Uterus (tissue), 4 donors: ENCODE measurements around the gene FDX2. TPM values are rescaled to one million over a fixed set of nuclear protein-coding genes. Genes with fewer than 3 reads are reported as not detected.

Source experiments
- DNase-seq, 2 donors: peaks; one replicate each; pipeline ENCODE4 v3.0.0-alpha.2; 2019 to 2020
- H3K27ac ChIP-seq, 2 donors: fragments of 200-600 bp; sonication (generic); 1 replicate in 1 of 2; 2 replicates in 1 of 2; pipeline ENCODE4 v1.5.1; 2016 to 2018
- H3K27me3 ChIP-seq, 2 donors: fragments of 200-600 bp; sonication (generic); one replicate each; pipeline ENCODE4 v1.5.1; 2018 to 2019; ENCODE audit warnings: control low read depth in 1 of 2
- H3K36me3 ChIP-seq, 2 donors: fragments of 200-600 bp; sonication (generic); one replicate each; pipeline ENCODE4 v1.5.1; 2019; ENCODE audit warnings: control low read depth in 1 of 2
- H3K4me1 ChIP-seq, 2 donors: fragments of 200-600 bp; sonication (generic); one replicate each; pipeline ENCODE4 v1.5.1; 2018 to 2019; ENCODE audit warnings: control low read depth in 1 of 2
- H3K4me3 ChIP-seq, 2 donors: fragments of 200-600 bp; sonication (generic); 1 replicate in 1 of 2; 2 replicates in 1 of 2; pipeline ENCODE4 v1.5.1; 2018 to 2019; ENCODE audit warnings: mild to moderate bottlenecking in 1 of 2
- H3K9me3 ChIP-seq, 2 donors: fragments of 200-600 bp; sonication (generic); one replicate each; pipeline ENCODE4 v1.5.1; 2019; ENCODE audit warnings: control low read depth in 1 of 2
- POLR2A ChIP-seq, 2 donors: fragments of 450-650 bp; IDR thresholded peaks; one replicate each; pipeline ENCODE4 v1.6.1; 2016; ENCODE audit warnings: antibody characterized with exemption in 2 of 2, mild to moderate bottlenecking in 1 of 2, moderate library complexity in 1 of 2
- intact Hi-C: fragments of 100-400 bp; cut with DNase I; formaldehyde crosslinking; loops from one replicate; pipeline ENCODE4 v1.15.1; 2023; ENCODE audit warnings: low total_unique reads
- total RNA-seq, 4 donors: library from RNA; depleted of rRNA in 3 of 4; stranded (reverse); fragments of >200 nt in 3 of 4; gene quantifications; one replicate each; pipeline versions ENCODE4 v1.1.0 to v1.2.4, GENCODE V29; 2014 to 2023
- TF ChIP-seq, protein P1 (sequence below), 4 experiments: fragments of 200-600 bp in 2 of 4; fragments of 450-650 bp in 2 of 4; sonication (generic) in 2 of 4; IDR thresholded peaks; one replicate each; pipeline ENCODE4 v1.5.1; 2016 to 2019; ENCODE audit warnings: antibody characterized with exemption in 4 of 4, mild to moderate bottlenecking in 2 of 4, moderate library complexity in 1 of 4
- donor health status: DM: yes; HTN: yes; CAD: no.

Gene FDX2
- total RNA-seq, 4 donors from 2014 or later: 1.5 to 12.7 (median 4.9) TPM

GRCh38 chr19:10325732-10326131 is 9.9 kb upstream of the FDX2 start:
- H3K36me3 ChIP-seq: no peaks in the 10 kb centered on the region
- no peak overlapping the region for H3K27ac ChIP-seq
- no peaks in the 10 kb centered on the region for H3K4me1 ChIP-seq
- DNase-seq: no peak
- H3K9me3 ChIP-seq: no peaks in the 10 kb centered on the region
- H3K27me3 ChIP-seq: no peaks in the 10 kb centered on the region
- TF ChIP-seq, protein P1, sequence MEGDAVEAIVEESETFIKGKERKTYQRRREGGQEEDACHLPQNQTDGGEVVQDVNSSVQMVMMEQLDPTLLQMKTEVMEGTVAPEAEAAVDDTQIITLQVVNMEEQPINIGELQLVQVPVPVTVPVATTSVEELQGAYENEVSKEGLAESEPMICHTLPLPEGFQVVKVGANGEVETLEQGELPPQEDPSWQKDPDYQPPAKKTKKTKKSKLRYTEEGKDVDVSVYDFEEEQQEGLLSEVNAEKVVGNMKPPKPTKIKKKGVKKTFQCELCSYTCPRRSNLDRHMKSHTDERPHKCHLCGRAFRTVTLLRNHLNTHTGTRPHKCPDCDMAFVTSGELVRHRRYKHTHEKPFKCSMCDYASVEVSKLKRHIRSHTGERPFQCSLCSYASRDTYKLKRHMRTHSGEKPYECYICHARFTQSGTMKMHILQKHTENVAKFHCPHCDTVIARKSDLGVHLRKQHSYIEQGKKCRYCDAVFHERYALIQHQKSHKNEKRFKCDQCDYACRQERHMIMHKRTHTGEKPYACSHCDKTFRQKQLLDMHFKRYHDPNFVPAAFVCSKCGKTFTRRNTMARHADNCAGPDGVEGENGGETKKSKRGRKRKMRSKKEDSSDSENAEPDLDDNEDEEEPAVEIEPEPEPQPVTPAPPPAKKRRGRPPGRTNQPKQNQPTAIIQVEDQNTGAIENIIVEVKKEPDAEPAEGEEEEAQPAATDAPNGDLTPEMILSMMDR (IDR thresholded peaks at IDR 0.05): no peak
- TF ChIP-seq POLR2A (IDR thresholded peaks at IDR 0.05): no peak
- intact Hi-C loops: no loop called here
- H3K4me3 ChIP-seq: no peak overlapping the region

- no peak for TF ChIP-seq POLR2A (IDR thresholded peaks at IDR 0.05)
- TF ChIP-seq, protein P1 (IDR thresholded peaks at IDR 0.05): no peak
- Histone ChIP-seq H3K36me3 (no peaks in the 10 kb centered on the region), H3K4me1 (no peaks in the 10 kb centered on the region), H3K9me3 (no peaks in the 10 kb centered on the region), H3K27ac (no peak overlapping the region), H3K27me3 (no peaks in the 10 kb centered on the region), H3K4me3 (no peak overlapping the region)
- DNase-seq: no peak
- intact Hi-C loops: no loop called here
These were observed 6.3 kb upstream of the FDX2 start for GRCh38 chr19:10321874-10322835.

DNA sequence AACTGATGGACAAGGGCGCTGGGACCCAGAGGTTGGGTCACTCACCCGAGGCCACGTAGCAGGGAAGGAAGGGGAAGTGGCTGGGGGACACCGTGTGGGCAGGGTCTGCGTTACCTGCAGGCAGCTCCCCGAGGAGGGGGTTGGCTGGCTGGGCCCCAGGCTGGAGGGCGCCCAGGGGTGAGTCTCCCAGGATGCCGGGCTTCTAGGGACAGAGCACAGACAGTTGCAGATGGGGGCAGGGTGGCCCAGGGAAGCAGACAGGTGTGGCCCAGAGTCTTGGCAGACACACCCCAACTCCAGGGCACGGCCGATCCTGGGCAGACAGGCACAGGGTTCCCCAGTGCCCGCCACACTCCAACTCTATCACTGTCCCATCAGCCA is 5.6 kb upstream of the FDX2 start:
- Histone ChIP-seq H3K9me3 (no peaks in the 10 kb centered on the region), H3K27ac (no peak overlapping the region), H3K4me1 (no peaks in the 10 kb centered on the region), H3K36me3 (no peaks in the 10 kb centered on the region), H3K4me3 (no peak overlapping the region), H3K27me3 (no peaks in the 10 kb centered on the region)
- DNase-seq: no peak
- intact Hi-C loops: no loop called here
- TF ChIP-seq, protein P1 (IDR thresholded peaks at IDR 0.05): no peak
- TF ChIP-seq POLR2A (IDR thresholded peaks at IDR 0.05): no peak

- no peaks in the 10 kb centered on the region for H3K36me3 ChIP-seq
- DNase-seq: no peak
- TF ChIP-seq, protein P1 (IDR thresholded peaks at IDR 0.05): no peak
- TF ChIP-seq POLR2A (IDR thresholded peaks at IDR 0.05): no peak
These were observed 5.0 kb upstream of the FDX2 start for GRCh38 chr19:10320602-10321416.

More at GRCh38 chr19:10320602-10321416, 5.0 kb upstream of the FDX2 start:
- H3K4me3 ChIP-seq: no peak overlapping the region
- H3K27me3 ChIP-seq: no peaks in the 10 kb centered on the region
- no peaks in the 10 kb centered on the region for H3K9me3 ChIP-seq
- H3K4me1 ChIP-seq: no peaks in the 10 kb centered on the region
- intact Hi-C loops: no loop called here
- H3K27ac ChIP-seq: no peak overlapping the region
